Stimulated activated naive CD8-positive, alpha-beta T cell treated with anti-CD3 and anti-CD28 coated beads, Interleukin-15, Interleukin-2, amounts not matched to agents 100 ng/mL and 50 ng/mL, for 24 hours (primary cell): ENCODE measurements around the gene CMKLR1.

ENCODE experiments used
- H3K27ac Mint-ChIP-seq: one replicate; pipeline ENCODE4 v1.8.0; 2021; ENCODE audit warnings: mild to moderate bottlenecking, mixed read lengths
- H3K27me3 Mint-ChIP-seq: one replicate; pipeline ENCODE4 v1.8.0; 2021; ENCODE audit warnings: mixed read lengths
- H3K36me3 Mint-ChIP-seq: one replicate; pipeline ENCODE4 v1.8.0; 2021; ENCODE audit warnings: low read depth, mixed read lengths
- H3K4me1 Mint-ChIP-seq: one replicate; pipeline ENCODE4 v1.8.0; 2021; ENCODE audit warnings: low read depth, mixed read lengths
- H3K4me3 Mint-ChIP-seq: one replicate; pipeline ENCODE4 v1.8.0; 2021; ENCODE audit warnings: mild to moderate bottlenecking, mixed read lengths
- H3K9me3 Mint-ChIP-seq: one replicate; pipeline ENCODE4 v1.8.0; 2021; ENCODE audit warnings: mixed read lengths

Gene CMKLR1

DNA sequence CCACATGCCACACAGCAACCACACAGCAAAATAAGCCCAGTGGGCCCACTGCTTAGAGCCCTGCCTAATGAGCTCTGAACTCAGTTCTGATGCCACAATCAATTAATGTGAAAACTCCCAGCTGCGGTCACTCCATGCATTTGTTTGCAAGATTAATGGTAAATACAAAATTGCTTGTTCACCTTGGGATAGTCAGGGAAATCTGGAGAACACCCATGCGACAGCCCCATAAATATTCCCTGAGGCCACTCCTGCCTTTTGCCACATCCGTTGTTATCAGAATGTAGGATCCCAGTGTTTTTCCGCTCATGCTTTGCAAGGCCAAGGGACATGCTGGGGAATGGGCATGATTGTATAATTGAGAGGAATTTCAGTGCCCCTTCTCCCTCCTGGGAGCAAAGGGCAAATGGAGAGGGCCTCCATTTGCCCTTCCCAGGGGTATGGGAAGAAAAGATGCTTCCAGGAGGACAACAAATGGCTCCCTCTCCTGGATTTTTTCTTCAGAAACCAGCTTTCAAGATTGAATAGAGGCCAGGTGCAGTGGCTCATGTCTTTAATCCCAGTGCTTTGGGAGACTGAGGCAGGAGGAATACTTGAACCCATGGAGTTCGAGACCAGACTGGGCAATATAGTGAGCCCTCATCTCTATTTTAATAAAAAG, 30.8 kb upstream of the CMKLR1 start:
- H3K4me3 Mint-ChIP-seq, result no peak overlapping the region
- H3K4me1 Mint-ChIP-seq, result no peaks in the 10 kb centered on the region
- peaks cover 3% of the 10 kb centered on the region for H3K36me3 Mint-ChIP-seq
- H3K27ac Mint-ChIP-seq, result no peak overlapping the region
- H3K9me3 Mint-ChIP-seq, result peaks cover 25% of the 10 kb centered on the region
- peaks cover 5% of the 10 kb centered on the region for H3K27me3 Mint-ChIP-seq

GRCh38 chr12:108368089-108368488, 29.0 kb upstream of the CMKLR1 start:
- Mint-ChIP-seq H3K27ac (no peak overlapping the region), H3K9me3 (peaks cover 10% of the 10 kb centered on the region), H3K4me3 (no peak overlapping the region), H3K4me1 (no peaks in the 10 kb centered on the region), H3K27me3 (peaks cover 5% of the 10 kb centered on the region), H3K36me3 (no peaks in the 10 kb centered on the region)

- no peaks in the 10 kb centered on the region for H3K36me3 Mint-ChIP-seq
- no peak overlapping the region for H3K4me3 Mint-ChIP-seq
- peaks cover 5% of the 10 kb centered on the region for H3K9me3 Mint-ChIP-seq
- no peaks in the 10 kb centered on the region for H3K4me1 Mint-ChIP-seq
- no peak overlapping the region for H3K27ac Mint-ChIP-seq
- H3K27me3 Mint-ChIP-seq, result peaks cover 5% of the 10 kb centered on the region
Observed at GRCh38 chr12:108367436-108367835, 28.3 kb upstream of the CMKLR1 start.

- H3K27ac Mint-ChIP-seq, result no peak overlapping the region
- no peaks in the 10 kb centered on the region for H3K9me3 Mint-ChIP-seq
- no peak overlapping the region for H3K4me3 Mint-ChIP-seq
- no peaks in the 10 kb centered on the region for H3K36me3 Mint-ChIP-seq
- H3K27me3 Mint-ChIP-seq, result no peaks in the 10 kb centered on the region
- peaks cover 4% of the 10 kb centered on the region for H3K4me1 Mint-ChIP-seq
Observed at GRCh38 chr12:108365324-108365723, 26.2 kb upstream of the CMKLR1 start.

GRCh38 chr12:108364879-108365278, 25.8 kb upstream of the CMKLR1 start:
- H3K27ac Mint-ChIP-seq, result no peak overlapping the region
- H3K36me3 Mint-ChIP-seq, result no peaks in the 10 kb centered on the region
- H3K4me1 Mint-ChIP-seq, result peaks cover 4% of the 10 kb centered on the region

GRCh38 chr12:108363565-108363964, 24.5 kb upstream of the CMKLR1 start:
- Mint-ChIP-seq H3K27ac (peak overlapping the region; percentile 17), H3K4me1 (peaks cover 4% of the 10 kb centered on the region), H3K9me3 (no peaks in the 10 kb centered on the region)

More at GRCh38 chr12:108364879-108365278, 25.8 kb upstream of the CMKLR1 start:
- Mint-ChIP-seq H3K27me3 (no peaks in the 10 kb centered on the region), H3K9me3 (no peaks in the 10 kb centered on the region), H3K4me3 (no peak overlapping the region)

GRCh38 chr12:108363165-108363564, 24.1 kb upstream of the CMKLR1 start:
- Mint-ChIP-seq H3K27ac (no peak overlapping the region), H3K4me3 (no peak overlapping the region), H3K36me3 (no peaks in the 10 kb centered on the region), H3K27me3 (no peaks in the 10 kb centered on the region), H3K4me1 (peaks cover 4% of the 10 kb centered on the region), H3K9me3 (no peaks in the 10 kb centered on the region)

More at GRCh38 chr12:108363565-108363964, 24.5 kb upstream of the CMKLR1 start:
- H3K4me3 Mint-ChIP-seq, result no peak overlapping the region
- H3K27me3 Mint-ChIP-seq, result no peaks in the 10 kb centered on the region
- H3K36me3 Mint-ChIP-seq, result no peaks in the 10 kb centered on the region

- H3K27ac Mint-ChIP-seq, result no peak overlapping the region
- peaks cover 4% of the 10 kb centered on the region for H3K4me1 Mint-ChIP-seq
- H3K9me3 Mint-ChIP-seq, result no peaks in the 10 kb centered on the region
- H3K27me3 Mint-ChIP-seq, result no peaks in the 10 kb centered on the region
- H3K4me3 Mint-ChIP-seq, result no peak overlapping the region
- H3K36me3 Mint-ChIP-seq, result no peaks in the 10 kb centered on the region
Observed at GRCh38 chr12:108361606-108362005, 22.5 kb upstream of the CMKLR1 start.

DNA sequence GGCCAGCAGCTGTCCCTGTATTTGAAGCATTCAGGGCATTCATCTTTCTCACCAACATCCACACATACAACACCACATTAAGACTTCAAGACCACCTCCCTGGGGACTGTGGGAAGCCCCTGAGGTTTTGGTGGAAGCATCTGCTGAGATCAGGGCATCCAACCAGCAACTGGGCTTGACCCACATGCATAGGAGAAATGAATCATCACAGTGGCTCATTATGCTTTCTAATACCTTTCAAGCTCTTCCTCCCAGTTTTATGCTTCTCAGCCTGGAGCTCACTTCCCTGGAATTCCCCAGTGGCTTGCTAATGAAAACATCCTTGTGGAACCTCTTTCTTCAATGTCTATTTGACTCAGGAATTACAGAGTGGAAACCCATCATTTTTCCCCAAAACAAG, 21.4 kb upstream of the CMKLR1 start:
- Mint-ChIP-seq H3K27me3 (no peaks in the 10 kb centered on the region), H3K9me3 (no peaks in the 10 kb centered on the region), H3K27ac (no peak overlapping the region), H3K4me1 (peaks cover 4% of the 10 kb centered on the region), H3K4me3 (no peak overlapping the region), H3K36me3 (no peaks in the 10 kb centered on the region)

DNA sequence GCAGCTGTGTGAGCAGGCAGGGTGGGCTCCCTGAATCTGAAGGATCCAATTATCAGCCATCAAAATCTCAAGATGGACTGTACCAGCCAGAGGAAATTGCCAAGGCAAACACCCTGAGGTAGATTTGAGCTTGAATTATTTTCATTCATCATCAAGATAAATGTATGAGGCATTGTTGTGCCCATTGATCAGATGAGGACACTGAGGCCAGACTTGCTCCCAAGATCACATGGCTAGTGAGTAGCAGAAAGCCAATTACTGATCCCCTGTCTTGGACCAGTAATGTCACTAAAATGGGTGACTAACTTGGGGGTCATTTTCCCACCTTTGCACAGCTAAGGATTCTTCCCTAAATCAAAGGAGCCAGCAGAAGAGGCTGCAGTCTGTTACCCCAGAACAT, 20.9 kb upstream of the CMKLR1 start:
- H3K4me1 Mint-ChIP-seq, result peaks cover 4% of the 10 kb centered on the region

DNA sequence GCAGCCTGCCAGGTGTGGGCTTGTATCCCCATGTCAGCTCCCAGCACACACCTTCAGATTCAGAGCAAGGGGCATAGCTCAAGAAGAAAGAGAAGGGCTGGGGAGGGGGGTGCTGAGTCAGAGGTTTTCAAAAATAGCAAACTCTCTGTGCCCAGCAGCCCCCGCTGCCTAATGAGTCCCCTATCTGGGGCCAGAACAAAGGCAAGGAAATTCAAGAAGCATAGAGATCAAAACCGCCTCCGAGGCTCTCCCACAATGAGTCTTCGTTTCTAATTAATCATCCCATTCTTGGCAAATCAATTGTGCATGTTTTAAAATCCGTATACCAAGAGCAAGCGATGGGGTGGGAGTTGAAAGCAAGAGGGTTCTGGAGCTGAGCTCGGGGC, 19.5 kb upstream of the CMKLR1 start:
- Mint-ChIP-seq H3K27me3 (peaks cover 5% of the 10 kb centered on the region), H3K4me1 (peaks cover 4% of the 10 kb centered on the region), H3K4me3 (no peak overlapping the region), H3K36me3 (no peaks in the 10 kb centered on the region), H3K9me3 (no peaks in the 10 kb centered on the region), H3K27ac (no peak overlapping the region)

More for the DNA sequence above, 20.9 kb upstream of the CMKLR1 start:
- Mint-ChIP-seq H3K27me3 (no peaks in the 10 kb centered on the region), H3K27ac (no peak overlapping the region), H3K4me3 (no peak overlapping the region), H3K9me3 (no peaks in the 10 kb centered on the region), H3K36me3 (no peaks in the 10 kb centered on the region)

DNA sequence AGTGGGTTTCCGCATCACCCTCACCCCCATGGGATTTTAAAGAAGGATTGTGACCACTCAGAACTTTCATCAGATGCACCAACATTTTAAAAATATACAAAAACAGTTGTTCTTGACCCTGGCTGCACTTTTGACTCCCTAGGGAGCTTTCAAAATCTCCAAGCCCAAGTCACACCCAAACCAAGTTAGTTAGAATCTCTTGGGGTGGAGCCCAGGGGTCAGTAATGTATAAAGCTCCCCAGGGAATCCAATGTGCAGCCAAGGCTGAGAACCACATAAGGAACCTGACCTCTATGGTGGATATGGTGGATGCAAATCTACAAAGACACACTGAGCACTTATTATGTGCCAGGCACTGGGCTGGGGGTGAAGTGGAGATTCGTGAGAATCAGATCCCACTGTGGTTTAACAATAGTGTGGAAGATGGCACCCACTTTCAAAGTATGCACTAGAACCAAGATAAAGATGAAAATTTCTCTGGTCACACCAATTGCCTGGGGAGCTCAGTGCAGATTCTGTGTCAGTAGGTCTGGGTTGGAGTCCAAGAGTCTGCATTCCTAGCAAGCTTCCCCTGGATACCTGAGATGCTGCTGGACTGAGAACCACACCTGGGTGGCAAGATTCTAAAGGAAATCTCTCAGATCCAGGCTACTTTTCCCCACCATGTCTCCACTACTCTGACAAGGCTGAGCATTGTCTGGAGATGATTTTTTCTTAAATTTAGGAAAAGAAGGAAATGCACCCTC, 18.9 kb upstream of the CMKLR1 start:
- H3K9me3 Mint-ChIP-seq, result no peaks in the 10 kb centered on the region
- H3K4me3 Mint-ChIP-seq, result no peak overlapping the region
- peaks cover 4% of the 10 kb centered on the region for H3K4me1 Mint-ChIP-seq
- no peak overlapping the region for H3K27ac Mint-ChIP-seq
- H3K27me3 Mint-ChIP-seq, result peaks cover 5% of the 10 kb centered on the region
- H3K36me3 Mint-ChIP-seq, result no peaks in the 10 kb centered on the region

DNA sequence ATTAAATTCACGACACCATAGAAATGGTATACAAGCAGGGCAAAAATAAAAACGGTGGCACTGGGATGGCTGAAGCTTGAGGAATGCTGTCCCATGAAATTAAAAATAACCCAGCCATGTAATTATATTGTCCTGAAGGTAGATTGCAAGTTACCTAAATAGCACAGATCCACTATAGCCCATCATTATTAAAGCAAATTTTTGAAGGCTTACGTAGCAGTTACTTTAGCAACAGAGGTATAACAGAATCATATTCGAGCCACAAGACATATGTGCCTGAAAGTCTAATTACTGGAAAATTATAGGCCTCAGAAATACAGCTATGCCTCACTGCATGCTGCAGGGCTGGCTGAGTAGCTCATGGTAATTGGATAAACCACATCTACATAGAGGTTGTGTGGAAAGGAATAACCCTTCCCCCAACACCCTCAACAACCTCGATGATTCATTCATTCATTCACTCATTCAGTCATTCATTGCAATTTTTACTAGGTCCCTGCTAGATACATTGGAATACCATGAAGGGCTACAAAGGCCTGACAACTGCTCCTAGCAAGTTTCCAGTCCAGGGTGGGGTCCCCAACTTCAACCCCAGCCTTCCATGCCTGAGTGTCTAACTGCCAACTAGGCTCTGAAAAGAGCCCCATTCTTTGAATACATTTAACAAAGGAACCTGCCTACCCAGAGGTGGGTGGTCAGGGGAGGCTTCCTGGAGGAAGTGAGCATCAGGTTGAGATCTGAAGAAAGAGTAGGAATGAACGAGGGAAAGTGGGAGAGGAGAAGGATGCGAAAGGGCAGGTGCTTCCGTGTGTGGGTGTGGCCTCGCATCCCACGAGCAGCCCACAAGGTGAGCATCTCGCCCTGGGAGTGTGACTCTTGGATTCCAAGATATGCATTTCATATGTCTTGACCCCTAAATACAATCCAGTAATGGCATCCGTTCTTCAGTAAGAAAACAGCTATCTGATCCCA, 18.0 kb upstream of the CMKLR1 start:
- peaks cover 5% of the 10 kb centered on the region for H3K27me3 Mint-ChIP-seq
- no peak overlapping the region for H3K4me3 Mint-ChIP-seq
- peaks cover 4% of the 10 kb centered on the region for H3K4me1 Mint-ChIP-seq
- no peaks in the 10 kb centered on the region for H3K36me3 Mint-ChIP-seq
- no peak overlapping the region for H3K27ac Mint-ChIP-seq
- H3K9me3 Mint-ChIP-seq, result no peaks in the 10 kb centered on the region

- Mint-ChIP-seq H3K4me1 (no peaks in the 10 kb centered on the region), H3K36me3 (no peaks in the 10 kb centered on the region), H3K27me3 (peaks cover 5% of the 10 kb centered on the region), H3K9me3 (no peaks in the 10 kb centered on the region), H3K27ac (no peak overlapping the region), H3K4me3 (no peak overlapping the region)
Observed at GRCh38 chr12:108355069-108355468, 16.0 kb upstream of the CMKLR1 start.

DNA sequence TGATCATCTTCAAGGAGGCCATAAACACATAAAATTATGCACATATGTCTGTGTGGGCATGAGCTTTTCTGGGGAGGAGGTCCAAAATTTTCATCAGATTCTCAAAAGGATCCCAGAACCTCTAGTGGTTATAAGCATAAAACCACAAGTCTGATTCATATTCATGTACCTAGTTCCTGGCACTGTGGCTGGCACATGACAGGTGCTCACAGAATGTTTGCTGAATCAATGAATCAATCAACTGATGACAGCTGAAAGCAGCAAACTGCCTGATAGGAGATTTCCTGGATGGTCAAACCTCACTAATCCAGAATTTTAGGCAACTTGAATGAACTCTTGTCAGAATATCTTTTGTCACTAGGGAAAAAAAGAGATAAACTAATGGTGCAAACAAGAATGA, 13.5 kb upstream of the CMKLR1 start:
- Mint-ChIP-seq H3K4me3 (no peak overlapping the region), H3K27me3 (peaks cover 5% of the 10 kb centered on the region), H3K4me1 (no peaks in the 10 kb centered on the region), H3K9me3 (no peaks in the 10 kb centered on the region), H3K27ac (no peak overlapping the region), H3K36me3 (no peaks in the 10 kb centered on the region)
